ENCODE measurements around the gene FBXL14. TPM values are rescaled to one million over a fixed set of nuclear protein-coding genes. Genes with fewer than 3 reads are reported as not detected.

The FBXL14 gene
- total RNA-seq, 1 donor from 2014 or later = 33.7 TPM

DNA sequence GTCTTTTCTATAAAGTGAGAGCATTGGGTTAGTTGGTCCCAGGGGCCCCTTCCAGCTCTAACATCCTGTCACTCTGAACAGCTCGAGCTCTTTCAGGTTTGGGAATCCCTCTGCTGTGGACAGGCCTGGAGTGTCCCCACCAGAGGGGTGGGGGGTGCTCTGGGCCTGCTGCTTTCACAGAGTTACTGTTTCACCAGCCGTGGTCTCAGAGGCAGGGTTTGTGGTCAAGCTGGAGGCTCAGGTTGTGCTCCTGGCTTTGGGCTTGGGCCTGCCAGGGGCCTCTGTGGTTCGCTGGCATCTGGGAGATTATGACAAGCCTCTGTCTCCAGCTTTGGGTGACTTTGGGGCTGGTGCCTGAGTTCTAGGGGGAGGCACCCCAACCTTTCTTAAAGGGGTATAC lies 59.6 kb downstream of the FBXL14 start:
- Mint-ChIP-seq H3K9me3 (no peaks in the 10 kb centered on the region), H3K36me3 (ENCODE audit: low read depth) (no peaks in the 10 kb centered on the region), H3K27me3 (ENCODE audit: low read depth) (peaks cover 24% of the 10 kb centered on the region), H3K4me3 (no peak overlapping the region), H3K4me1 (peaks cover 20% of the 10 kb centered on the region), H3K27ac (ENCODE audit: unreplicated experiment) (no peak overlapping the region)
- no peak for DNase-seq (ENCODE audit: low read depth, low spot score)
- TF ChIP-seq, protein P1, sequence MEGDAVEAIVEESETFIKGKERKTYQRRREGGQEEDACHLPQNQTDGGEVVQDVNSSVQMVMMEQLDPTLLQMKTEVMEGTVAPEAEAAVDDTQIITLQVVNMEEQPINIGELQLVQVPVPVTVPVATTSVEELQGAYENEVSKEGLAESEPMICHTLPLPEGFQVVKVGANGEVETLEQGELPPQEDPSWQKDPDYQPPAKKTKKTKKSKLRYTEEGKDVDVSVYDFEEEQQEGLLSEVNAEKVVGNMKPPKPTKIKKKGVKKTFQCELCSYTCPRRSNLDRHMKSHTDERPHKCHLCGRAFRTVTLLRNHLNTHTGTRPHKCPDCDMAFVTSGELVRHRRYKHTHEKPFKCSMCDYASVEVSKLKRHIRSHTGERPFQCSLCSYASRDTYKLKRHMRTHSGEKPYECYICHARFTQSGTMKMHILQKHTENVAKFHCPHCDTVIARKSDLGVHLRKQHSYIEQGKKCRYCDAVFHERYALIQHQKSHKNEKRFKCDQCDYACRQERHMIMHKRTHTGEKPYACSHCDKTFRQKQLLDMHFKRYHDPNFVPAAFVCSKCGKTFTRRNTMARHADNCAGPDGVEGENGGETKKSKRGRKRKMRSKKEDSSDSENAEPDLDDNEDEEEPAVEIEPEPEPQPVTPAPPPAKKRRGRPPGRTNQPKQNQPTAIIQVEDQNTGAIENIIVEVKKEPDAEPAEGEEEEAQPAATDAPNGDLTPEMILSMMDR (conservative IDR thresholded peaks at IDR 0.05) = no peak

DNA sequence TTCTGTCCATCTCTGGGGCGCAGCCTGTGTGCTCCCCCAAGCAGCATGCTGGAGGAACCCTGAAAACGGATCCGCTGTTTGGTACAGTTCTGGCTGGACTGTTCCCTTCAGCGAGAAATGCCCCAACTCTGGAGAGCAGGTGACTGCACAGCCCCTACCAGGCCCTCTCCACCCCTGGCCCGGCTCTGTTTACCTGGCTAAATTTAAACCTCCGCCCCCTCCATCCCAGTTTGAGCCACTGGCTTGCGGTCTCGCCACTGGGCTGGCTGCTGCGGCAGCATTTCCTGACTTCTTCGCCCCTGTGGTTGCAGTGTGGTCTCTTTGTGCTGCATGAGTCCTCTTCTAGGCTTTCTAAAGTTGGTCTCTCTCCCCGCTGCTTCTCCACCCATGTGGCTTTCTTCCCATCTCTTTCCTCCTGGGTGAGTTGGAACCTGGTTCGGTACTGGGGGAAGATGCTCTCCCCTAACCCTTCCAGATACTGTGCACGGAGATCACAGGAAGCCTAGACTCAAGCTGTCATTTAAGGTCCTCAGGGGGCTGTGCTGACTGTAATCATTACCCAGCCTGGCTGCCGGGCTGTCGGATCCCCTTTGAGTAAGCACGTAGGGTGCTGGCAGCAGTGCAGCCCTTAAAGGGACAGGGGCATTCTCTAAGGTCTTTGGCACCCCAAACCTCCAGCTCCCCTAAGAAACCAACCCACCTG lies 60.6 kb downstream of the FBXL14 start:
- no peak overlapping the region for H3K27ac Mint-ChIP-seq (ENCODE audit: unreplicated experiment)
- H3K9me3 Mint-ChIP-seq = no peaks in the 10 kb centered on the region
- TF ChIP-seq, protein P1 (conservative IDR thresholded peaks at IDR 0.05) = no peak

GRCh38 chr12:1533205-1533601 lies 61.2 kb downstream of the FBXL14 start:
- H3K27me3 Mint-ChIP-seq (ENCODE audit: low read depth) = peaks cover 38% of the 10 kb centered on the region
- peak overlapping the region; percentile 86 for H3K4me3 Mint-ChIP-seq
- no peak overlapping the region for H3K27ac Mint-ChIP-seq (ENCODE audit: unreplicated experiment)
- DNase-seq (ENCODE audit: low read depth, low spot score) = no peak
- no peaks in the 10 kb centered on the region for H3K9me3 Mint-ChIP-seq
- TF ChIP-seq, protein P1 (conservative IDR thresholded peaks at IDR 0.05) = no peak
- peaks cover 27% of the 10 kb centered on the region for H3K4me1 Mint-ChIP-seq
- no peaks in the 10 kb centered on the region for H3K36me3 Mint-ChIP-seq (ENCODE audit: low read depth)

More for the DNA sequence above, 60.6 kb downstream of the FBXL14 start:
- Mint-ChIP-seq H3K36me3 (ENCODE audit: low read depth) (no peaks in the 10 kb centered on the region), H3K27me3 (ENCODE audit: low read depth) (peaks cover 34% of the 10 kb centered on the region), H3K4me3 (peak overlapping the region; percentile 86), H3K4me1 (peaks cover 25% of the 10 kb centered on the region)
- DNase-seq (ENCODE audit: low read depth, low spot score) = no peak

GRCh38 chr12:1532375-1533165 lies 61.8 kb downstream of the FBXL14 start:
- Mint-ChIP-seq H3K4me1 (peaks cover 27% of the 10 kb centered on the region), H3K36me3 (ENCODE audit: low read depth) (no peaks in the 10 kb centered on the region), H3K9me3 (no peaks in the 10 kb centered on the region), H3K27ac (ENCODE audit: unreplicated experiment) (no peak overlapping the region), H3K4me3 (peak overlapping the region; percentile 86), H3K27me3 (ENCODE audit: low read depth) (peaks cover 44% of the 10 kb centered on the region)
- no peak for DNase-seq (ENCODE audit: low read depth, low spot score)
- TF ChIP-seq, protein P1 (conservative IDR thresholded peaks at IDR 0.05) = peak; percentile 29

DNA sequence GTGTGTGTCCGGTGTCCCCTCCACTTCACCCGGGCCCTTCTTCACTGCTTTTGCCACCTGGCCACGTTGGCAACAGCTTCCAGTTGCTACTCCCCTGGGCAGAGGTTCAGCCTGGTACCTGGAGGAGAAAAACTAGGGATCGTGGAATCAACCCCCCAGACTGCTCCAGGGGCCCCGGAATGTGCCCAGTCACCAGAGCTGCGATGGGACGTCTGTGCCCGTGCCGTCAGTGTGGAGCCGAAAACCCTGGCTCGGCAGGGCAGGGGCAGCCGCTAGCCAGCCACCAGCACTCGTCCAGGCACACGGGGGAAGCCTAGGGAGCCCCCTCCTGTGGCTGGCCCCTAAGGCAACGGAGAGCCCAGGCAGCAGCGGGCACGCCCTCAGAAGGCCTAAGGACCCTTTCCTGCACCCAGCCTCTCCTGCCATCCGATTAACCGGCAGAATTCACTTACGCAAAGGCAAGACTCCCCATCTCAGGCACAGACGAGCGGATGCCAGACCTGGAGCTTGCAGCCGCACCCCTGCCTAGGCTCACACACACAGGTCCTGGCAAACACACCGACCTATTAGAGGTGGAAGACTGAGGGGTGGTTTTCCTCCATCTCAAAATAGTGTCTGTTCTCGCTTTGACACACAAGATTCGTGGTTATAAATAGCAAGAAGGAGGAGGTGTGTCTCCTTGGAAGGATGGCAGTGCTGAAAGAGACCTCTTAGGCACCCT lies 62.6 kb downstream of the FBXL14 start:
- Mint-ChIP-seq H3K4me3 (peak overlapping the region; percentile 86), H3K36me3 (ENCODE audit: low read depth) (no peaks in the 10 kb centered on the region), H3K9me3 (no peaks in the 10 kb centered on the region), H3K4me1 (peaks cover 27% of the 10 kb centered on the region), H3K27ac (ENCODE audit: unreplicated experiment) (no peak overlapping the region), H3K27me3 (ENCODE audit: low read depth) (peaks cover 49% of the 10 kb centered on the region)
- TF ChIP-seq, protein P1 (conservative IDR thresholded peaks at IDR 0.05) = no peak
- no peak for DNase-seq (ENCODE audit: low read depth, low spot score)
